GM12878 (cell line): Measurements from ENCODE around the gene B3GAT1. TPM values are rescaled to one million over a fixed set of nuclear protein-coding genes. Genes with fewer than 3 reads are reported as not detected.

ENCODE experiments used
- ATAC-seq: fragments of 200-7000 bp; cut with Tn5 transposase; 3 replicates; pipeline ENCODE4 v1.9.1; 2020; ENCODE audit warnings: mild to moderate bottlenecking, moderate library complexity
- BruUV-seq: library from RNA; stranded (reverse); fragments of 400-500 nt; replicated peaks from 2 replicates; lab custom pipeline; 2021; lab: Mats Ljungman, UMichigan
- CTCF ChIA-PET: fragments of 300-600 bp; sonication (Branson Sonifier 250); formaldehyde crosslinking; extraction: SDS; loops from one replicate; lab custom pipeline; 2021; ENCODE audit warnings: inconsistent platforms; lab: Yijun Ruan, JAX
- POLR2A ChIA-PET: fragments of 350-600 bp; formaldehyde crosslinking; extraction: SDS; loops from one replicate; lab custom pipeline; 2021; ENCODE audit warnings: inconsistent platforms; lab: Charles Lee
- RAD21 ChIA-PET: fragments of 300-600 bp; sonication (Branson Sonifier 250); formaldehyde crosslinking; loops from one replicate; lab custom pipeline; 2023; ENCODE audit warnings: antibody characterized with exemption; ENCODE audit not compliant: unreplicated experiment; lab: Charles Lee
- SMC1A ChIA-PET: fragments of 300-600 bp; sonication (Branson Sonifier 250); formaldehyde crosslinking; loops from one replicate; lab custom pipeline; 2023; ENCODE audit not compliant: unreplicated experiment, uncharacterized antibody; lab: Charles Lee
- DNase-seq: peaks from one replicate; pipeline ENCODE4 v3.0.0-alpha.2; 2011; ENCODE audit warnings: low read depth, low spot score
- FAIRE-seq: peaks from 3 replicates; lab custom pipeline; 2011; peaks lifted over from hg19 to GRCh38; lab: Jason Lieb, UNC
- H2AFZ ChIP-seq: 2 replicates; pipeline ENCODE4 v1.6.0; 2011; ENCODE audit warnings: low read depth, low read length, control low read depth; ENCODE audit not compliant: control insufficient read depth
- H3K27ac ChIP-seq: 2 replicates; pipeline ENCODE4 v1.5.1; 2011; ENCODE audit warnings: control low read depth; ENCODE audit not compliant: control insufficient read depth, insufficient read depth
- H3K27me3 ChIP-seq, 2 experiments: replicated peaks in 1 of 2; 2 replicates each; pipeline versions ENCODE4 v1.6.0 to v1.6.1; 2011; ENCODE audit warnings: low read length in 1 of 2; ENCODE audit not compliant: control insufficient read depth in 2 of 2, insufficient read depth in 2 of 2
- H3K36me3 ChIP-seq, 2 experiments: 2 replicates each; pipeline ENCODE4 v1.5.1; 2011; ENCODE audit warnings: low read length in 1 of 2; ENCODE audit not compliant: control insufficient read depth in 2 of 2, insufficient read depth in 2 of 2
- H3K4me1 ChIP-seq: 2 replicates; pipeline ENCODE4 v1.6.1; 2011; ENCODE audit warnings: mild to moderate bottlenecking, low read length, moderate library complexity, mixed read lengths; ENCODE audit not compliant: control insufficient read depth, insufficient read depth
- H3K4me2 ChIP-seq: 2 replicates; pipeline ENCODE4 v1.6.0; 2011; ENCODE audit warnings: control low read depth; ENCODE audit not compliant: control insufficient read depth, insufficient read depth
- H3K4me3 ChIP-seq: fragments of 200-600 bp; sonication (generic); 2 replicates; pipeline ENCODE4 v1.5.1; 2016
- H3K79me2 ChIP-seq: 2 replicates; pipeline ENCODE4 v1.6.0; 2011; ENCODE audit warnings: low read length; ENCODE audit not compliant: control insufficient read depth, insufficient read depth
- H3K9ac ChIP-seq: 2 replicates; pipeline ENCODE4 v1.8.0; 2011; ENCODE audit warnings: low read length, control low read depth, mixed read lengths; ENCODE audit not compliant: control insufficient read depth, insufficient read depth
- H3K9me3 ChIP-seq: replicated peaks from 3 replicates; pipeline ENCODE4 v1.5.1; 2011; ENCODE audit warnings: mild to moderate bottlenecking, low read length; ENCODE audit not compliant: control insufficient read depth, insufficient read depth
- H4K20me1 ChIP-seq: 2 replicates; pipeline ENCODE4 v1.6.0; 2011; ENCODE audit not compliant: control insufficient read depth, insufficient read depth
- ASH2L ChIP-seq: fragments of 300-600, 200-600 bp; sonication (generic); IDR thresholded peaks from 2 replicates; pipeline ENCODE4 v1.6.1; 2017; ENCODE audit warnings: low read depth, mild to moderate bottlenecking, borderline replicate concordance
- E2F4 ChIP-seq: IDR thresholded peaks from 2 replicates; pipeline ENCODE4 v1.6.1; 2012; ENCODE audit warnings: low read depth, low read length, improper control_type of control experiment
- MEF2A ChIP-seq: IDR thresholded peaks from 2 replicates; pipeline ENCODE4 v1.6.1; 2011; ENCODE audit warnings: low read depth, mild to moderate bottlenecking, low read length, moderate library complexity; ENCODE audit not compliant: insufficient read depth
- PRDM15 ChIP-seq: fragments of 450-650 bp; formaldehyde crosslinking; IDR thresholded peaks from 2 replicates; pipeline ENCODE4 v1.4.0; 2020; ENCODE audit warnings: mild to moderate bottlenecking, moderate library complexity
- RUNX3 ChIP-seq: IDR thresholded peaks from 2 replicates; pipeline ENCODE4 v1.6.1; 2012; ENCODE audit warnings: low read length, inconsistent platforms
- SUPT20H ChIP-seq: IDR thresholded peaks from 2 replicates; pipeline ENCODE4 v1.6.1; 2011; ENCODE audit warnings: low read depth, mild to moderate bottlenecking, low read length, moderate library complexity, borderline replicate concordance; ENCODE audit not compliant: control insufficient read depth
- WGBS: methylation state at CpG from one replicate; pipeline ENCODE4 v1.1.6; 2016; ENCODE audit warnings: low lambda C conversion rate; ENCODE audit not compliant: insufficient replicate concordance, insufficient coverage; ENCODE audit errors: missing lambda C conversion rate; 5-methylcytosine and 5-hydroxymethylcytosine counted together
- in situ Hi-C: fragments of 300-500 bp; cut with MboI; formaldehyde crosslinking; loops from 9 replicates; pipeline ENCODE4 v1.14.3; 2018; ENCODE audit warnings: mixed read lengths
- intact Hi-C: fragments of 100-400 bp; cut with micrococcal nuclease; formaldehyde crosslinking; loops from one replicate; pipeline ENCODE4 v1.14.2; 2022; ENCODE audit not compliant: unreplicated experiment
- polyA plus RNA-seq, 11 experiments: library from polyadenylated mRNA; depleted of rRNA in 4 of 11; unstranded in 6 of 11; stranded (reverse) in 5 of 11; fragments of >200 nt; fragmentation: Nextera tagmentation in 4 of 11; fragmentation: Illumina TruSeq in 1 of 11; extraction: Ambion mirVana in 4 of 11; extraction: Trizol in 1 of 11; gene quantifications; 1 replicate in 1 of 11; 2 replicates in 10 of 11; pipeline versions ENCODE4 v1.2.1 to v1.2.3, GENCODE V29; 2011 to 2016; ENCODE audit warnings: inconsistent platforms in 2 of 11, missing spikeins in 2 of 11, low read depth in 1 of 11
- total RNA-seq, 4 experiments: library from RNA; depleted of rRNA in 3 of 4; stranded (reverse); fragments of >200 nt in 3 of 4; fragmentation: Illumina TruSeq in 1 of 4; extraction: Trizol in 1 of 4; gene quantifications; 2 replicates each; pipeline versions ENCODE4 v1.2.1 to v1.2.3, GENCODE V29; 2013 to 2021

The B3GAT1 gene
- total and polyA plus RNA-seq, 10 of the 15 experiments (the other 5 are each of a cell fraction or from before 2014, with no cell fraction given), result 0.05 TPM; not detected in 9

DNA sequence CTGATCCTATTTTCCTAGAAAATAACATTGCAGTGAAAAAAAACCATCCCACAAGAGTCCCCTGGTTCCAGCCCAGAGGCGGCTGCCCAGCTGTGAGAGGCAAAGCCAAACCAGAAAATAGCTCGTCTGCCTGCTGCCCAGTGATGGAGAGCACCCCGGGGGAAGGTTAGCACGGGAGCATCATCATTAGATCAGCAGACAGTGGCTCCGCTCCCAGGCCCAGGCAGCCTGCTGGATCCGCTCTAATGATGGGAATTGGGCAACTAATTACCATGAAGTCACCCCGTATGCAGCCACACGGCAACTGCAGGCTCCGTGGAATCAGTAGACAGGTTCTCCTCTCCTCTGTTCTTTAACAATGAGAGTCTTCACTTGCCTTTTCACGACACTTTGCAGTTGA, 17.1 kb upstream of the B3GAT1 start:
- intact Hi-C loops (no loop called here), in situ Hi-C loops (no loop called here)
- BruUV-seq, result no TSS peak
- CTCF ChIA-PET, result no interaction called here
- Histone ChIP-seq H3K9ac (no peak overlapping the region), H4K20me1 (no peaks in the 10 kb centered on the region), H3K27me3 (no peaks in the 10 kb centered on the region; a peak in 3 of 4 replicates), H3K36me3 (no peaks in the 10 kb centered on the region), H3K4me1 (no peaks in the 10 kb centered on the region), H3K4me2 (no peak overlapping the region), H3K79me2 (no peaks in the 10 kb centered on the region), H2AFZ (no peak overlapping the region), H3K9me3 (no peaks in the 10 kb centered on the region), H3K4me3 (no peak overlapping the region), H3K27ac (no peak overlapping the region)
- no peak for FAIRE-seq
- POLR2A ChIA-PET, result no interaction called here
- TF ChIP-seq PRDM15 (CRISPR knock-in tag) (no peak), SUPT20H (no peak), RUNX3 (no peak), ASH2L (no peak), MEF2A (no peak), E2F4 (no peak)
- DNase-seq, result no peak
- ATAC-seq, result no peak
- 18% methylated on average over 10 of the region's 10 CpGs for WGBS
- SMC1A ChIA-PET, result no interaction called here
- RAD21 ChIA-PET, result no interaction called here
